HT1080 (cell line): ENCODE results near the gene NEU1. TPM values are rescaled to one million over a fixed set of nuclear protein-coding genes. Genes with fewer than 3 reads are reported as not detected.
"Not testable (repeated sequence)": the region's sequence is repeated elsewhere in the genome, so short reads cannot be mapped to it uniquely, and the experiment has no call there.

Source experiments
- DNase-seq: peaks from one replicate; pipeline ENCODE4 v3.0.0-alpha.2; 2015; ENCODE audit warnings: low read depth
- polyA plus RNA-seq, 2 experiments: library from polyadenylated mRNA; depleted of rRNA; stranded (reverse); fragments of >200 nt; gene quantifications; 2 replicates each; pipeline ENCODE4 v1.2.3, GENCODE V29; 2015
- total RNA-seq: library from RNA; depleted of rRNA; stranded (reverse); fragments of >200 nt; shearing (Covaris generic); gene quantifications from 2 replicates; pipeline ENCODE4 v1.2.3, GENCODE V29; 2014; rRNA removed

Gene NEU1
- 46.3 and 49.5 TPM in 2 replicates for total RNA-seq
- 27.8 and 31.6 TPM in 2 replicates for polyA plus RNA-seq (2015; cell fraction: cytosol; rRNA removed)
- polyA plus RNA-seq (2015; cell fraction: nucleus; rRNA removed), result 31.4 and 36.3 TPM in 2 replicates

DNA sequence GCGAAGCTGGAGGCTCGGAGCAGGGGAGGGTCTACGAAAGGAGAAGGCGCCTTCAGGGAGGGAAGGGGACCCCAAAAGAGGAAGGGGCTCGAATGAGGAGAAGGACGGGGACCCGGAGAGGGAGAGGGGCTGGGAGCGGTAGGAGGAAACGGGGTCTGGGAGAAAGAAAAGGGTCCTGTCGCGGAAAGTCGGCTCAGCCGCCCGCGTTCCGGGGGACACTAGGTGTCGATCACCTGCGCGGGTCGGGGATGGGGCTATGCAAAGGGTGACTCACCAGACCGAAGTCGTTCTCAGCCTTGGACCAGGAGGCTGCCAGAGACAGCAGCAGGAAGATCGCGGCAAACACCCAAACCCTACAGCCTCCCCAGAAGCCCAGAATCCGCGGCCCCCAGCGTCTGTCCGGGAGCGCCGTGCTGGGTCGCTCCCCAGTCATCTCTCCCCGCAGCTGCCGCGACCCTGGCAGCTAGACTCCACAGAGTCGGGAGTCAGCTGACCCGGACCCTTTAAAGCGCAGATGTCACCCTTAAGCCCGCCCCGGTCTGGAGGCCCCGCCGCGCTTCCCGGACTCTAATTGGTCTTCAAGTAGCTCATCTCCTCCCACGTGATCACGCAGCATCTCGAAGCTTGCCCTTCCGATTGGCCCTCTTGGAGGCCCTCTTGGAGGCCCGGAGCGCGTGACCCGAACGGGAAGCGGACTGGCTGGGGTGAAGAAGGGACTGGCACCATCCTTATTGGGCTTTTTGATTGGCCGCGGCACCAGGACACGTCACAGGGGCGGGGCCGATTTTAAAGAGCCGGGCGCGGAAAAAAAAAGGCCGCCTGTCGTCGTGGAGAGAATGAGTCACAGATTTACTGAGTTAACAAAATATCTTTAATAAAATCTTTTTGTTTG lies at the start of gene NEU1:
NEU1 (minus strand) TSS at position 478 of the 892 bp plus-strand sequence; CDS start at position 433, 45 bp downstream.
- peak; percentile 100 for DNase-seq

DNA sequence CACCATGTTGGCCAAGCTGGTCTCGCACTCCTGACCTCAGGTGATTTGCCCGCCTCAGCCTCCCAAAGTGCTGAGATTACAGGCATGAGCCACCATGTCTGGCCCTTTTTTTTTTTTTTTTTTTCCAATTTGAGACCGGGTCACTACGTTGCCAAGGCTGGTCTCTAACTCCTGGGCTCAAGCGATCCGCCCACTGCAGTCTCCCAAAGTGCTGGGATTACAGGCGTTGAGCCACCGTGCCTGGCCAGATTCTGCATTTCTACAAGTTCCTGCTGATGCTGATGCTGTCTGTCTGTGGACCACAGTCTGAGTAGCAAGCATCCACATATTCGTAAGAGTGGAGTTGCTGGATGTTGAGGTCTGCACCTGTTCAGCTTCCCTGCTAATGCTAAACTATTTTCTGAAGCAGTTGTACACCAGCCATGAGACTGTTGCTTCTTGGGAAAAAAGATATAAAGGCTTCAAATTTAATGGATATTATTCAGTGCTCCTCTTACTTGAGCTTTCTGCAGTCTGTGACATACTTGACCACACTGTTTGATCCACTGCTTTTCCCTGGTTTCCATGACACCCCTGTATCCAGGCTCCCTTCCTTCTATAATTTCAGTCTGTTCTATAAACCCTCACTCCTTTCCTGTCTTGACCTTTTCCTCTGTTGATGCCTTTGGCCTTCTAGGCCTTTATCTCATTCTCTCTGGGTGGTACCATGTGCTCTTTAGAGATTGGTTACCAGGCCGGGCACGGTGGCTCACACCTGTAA lies 49.4 kb upstream of the NEU1 start:
- DNase-seq, result no peak

DNA sequence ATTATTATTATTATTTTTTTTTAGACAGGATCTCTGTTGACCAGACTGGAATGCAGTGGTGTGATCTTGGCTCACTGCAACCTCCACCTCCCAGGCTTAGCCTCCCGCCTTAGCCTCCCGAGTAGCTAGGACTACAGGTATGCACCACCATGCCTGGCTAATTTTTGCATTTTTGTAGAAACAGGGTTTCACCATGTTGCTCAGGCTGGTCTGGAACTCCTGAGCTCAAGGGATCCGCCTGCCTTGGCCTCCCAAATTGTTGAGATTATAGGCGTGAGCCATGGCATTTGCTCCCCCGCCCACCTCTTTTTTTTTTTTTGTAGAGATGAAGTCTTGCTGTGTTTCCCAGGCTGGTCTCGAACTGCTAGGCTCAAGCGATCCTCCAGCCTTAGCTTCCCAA lies 46.7 kb upstream of the NEU1 start:
- DNase-seq, result not testable (repeated sequence)

DNA sequence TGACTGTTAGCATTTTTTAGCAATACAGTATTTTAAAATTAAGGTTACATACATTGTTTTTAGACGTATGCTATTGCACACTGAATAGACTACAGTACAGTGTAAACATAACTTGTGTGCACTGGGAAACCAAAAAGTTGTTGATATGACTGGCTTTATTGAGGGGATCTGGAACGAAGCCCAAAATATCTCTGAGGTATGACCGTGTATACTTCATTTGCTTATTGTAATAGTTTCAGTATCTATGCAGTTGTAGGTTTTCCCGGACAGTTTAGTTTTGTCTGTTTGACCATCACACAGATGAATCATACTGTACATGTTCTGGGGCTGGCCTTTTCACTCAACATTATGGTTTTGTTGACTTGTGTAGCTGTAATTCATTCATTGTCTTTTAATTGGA lies 46.2 kb upstream of the NEU1 start:
- peak; percentile 41 for DNase-seq

DNA sequence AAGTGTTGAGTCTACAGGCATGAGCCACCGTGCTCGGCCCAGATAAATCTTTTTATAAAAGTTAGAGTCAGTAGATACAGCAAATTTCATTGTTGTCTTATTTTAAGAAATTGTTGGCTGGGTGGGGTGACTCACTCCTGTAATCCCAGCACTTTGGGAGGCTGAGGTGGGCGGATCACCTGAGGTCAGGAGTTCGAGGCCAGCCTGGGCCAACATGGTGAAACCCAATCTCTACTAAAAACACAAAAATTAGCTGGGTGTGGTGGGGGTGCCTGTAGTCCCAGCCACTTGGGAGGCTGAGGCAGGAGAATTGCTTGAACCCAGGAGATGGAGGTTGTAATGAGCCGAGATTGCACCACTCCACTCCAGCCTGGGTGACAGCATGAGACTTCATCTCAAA lies 45.6 kb upstream of the NEU1 start:
- not testable (repeated sequence) for DNase-seq

DNA sequence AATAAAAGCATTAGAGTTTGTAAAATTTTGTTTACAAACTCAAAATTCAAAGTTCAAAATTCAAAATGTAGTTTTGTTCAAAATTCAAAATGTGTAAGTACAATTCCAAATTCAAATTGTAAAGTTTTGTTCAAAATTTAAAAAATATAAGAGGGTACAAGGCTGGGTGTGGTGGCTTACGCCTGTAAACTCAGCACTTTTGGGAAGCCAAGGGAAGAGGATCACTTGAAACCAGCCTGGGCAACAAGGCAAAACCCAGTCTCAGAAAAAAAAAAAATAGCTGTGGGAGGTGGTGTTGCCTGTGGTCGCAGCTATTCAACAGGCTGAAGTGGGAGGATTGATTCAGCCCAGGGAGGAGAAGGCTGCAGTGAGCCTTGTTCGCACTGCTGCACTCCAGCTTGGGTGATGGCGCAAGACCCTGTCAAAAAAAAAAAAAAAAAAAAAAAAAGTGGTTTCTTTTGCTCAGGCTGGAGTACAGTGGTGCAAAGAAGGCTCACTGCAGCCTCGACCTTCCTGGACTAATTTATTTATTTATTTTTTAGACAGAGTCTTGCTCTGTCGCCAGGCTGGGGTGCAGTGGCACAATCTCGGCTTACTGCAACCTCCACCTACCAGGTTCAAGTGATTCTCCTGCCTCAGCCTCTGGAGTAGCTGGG lies 44.7 kb upstream of the NEU1 start:
- peak; percentile 84 for DNase-seq

DNA sequence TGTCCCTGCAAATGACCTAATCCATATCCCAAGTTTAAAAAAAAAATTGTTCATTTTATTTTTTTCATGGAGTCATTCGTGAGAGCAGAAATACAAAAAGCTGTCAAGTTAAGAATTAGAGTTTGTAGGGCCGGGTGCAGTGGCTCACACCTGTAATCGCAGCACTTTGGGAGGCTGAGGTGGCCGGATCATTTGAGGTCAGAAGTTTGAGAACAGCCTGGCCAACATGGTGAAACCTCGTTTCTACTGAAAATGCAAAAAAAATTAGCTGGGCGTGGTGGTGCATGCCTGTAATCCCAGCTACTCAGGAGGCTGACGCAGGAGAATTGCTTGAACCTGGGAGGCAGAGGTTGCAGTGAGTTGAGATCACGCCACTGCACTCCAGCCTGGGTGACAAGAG lies 44.1 kb upstream of the NEU1 start:
- DNase-seq, result not testable (repeated sequence)

DNA sequence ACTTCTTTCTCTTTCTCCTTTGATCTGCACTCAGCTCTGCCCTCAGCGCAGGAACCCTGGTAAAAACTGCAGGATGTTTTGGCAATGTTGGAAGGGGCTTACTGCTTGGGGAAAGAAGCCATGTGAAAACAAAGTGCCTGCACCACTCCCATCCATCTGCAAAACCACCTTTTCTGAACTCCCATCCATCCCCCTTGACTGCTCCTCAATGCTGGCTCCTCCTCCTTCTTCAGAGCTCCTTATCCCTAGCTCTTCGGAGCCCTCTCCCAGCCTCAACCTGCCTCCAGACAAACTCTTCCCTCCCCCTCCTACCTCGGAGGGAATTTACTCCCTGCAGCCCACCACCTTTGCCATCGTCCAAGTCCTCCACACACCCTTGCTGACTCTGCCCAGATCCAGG lies 43.5 kb upstream of the NEU1 start:
- no peak for DNase-seq

DNA sequence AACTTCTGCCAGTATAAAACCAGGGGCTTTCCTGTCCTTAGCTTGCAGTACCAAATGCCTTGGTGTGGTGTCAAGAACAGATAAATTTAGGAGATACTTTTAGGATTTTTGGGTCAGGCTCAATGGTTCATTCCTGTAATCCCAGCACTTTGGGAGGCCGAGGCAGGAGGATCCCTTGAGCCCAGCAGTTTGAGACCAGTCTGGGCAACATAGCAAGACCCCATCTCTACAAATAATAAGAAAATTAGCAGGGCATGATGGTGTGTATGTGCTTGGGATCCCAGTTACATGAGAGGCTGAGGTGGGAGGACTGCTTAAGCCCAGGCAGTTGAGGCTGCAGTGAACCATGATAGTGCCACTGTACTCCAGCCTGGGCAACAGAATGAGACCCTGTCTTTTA lies 42.4 kb upstream of the NEU1 start:
- DNase-seq, result no peak

DNA sequence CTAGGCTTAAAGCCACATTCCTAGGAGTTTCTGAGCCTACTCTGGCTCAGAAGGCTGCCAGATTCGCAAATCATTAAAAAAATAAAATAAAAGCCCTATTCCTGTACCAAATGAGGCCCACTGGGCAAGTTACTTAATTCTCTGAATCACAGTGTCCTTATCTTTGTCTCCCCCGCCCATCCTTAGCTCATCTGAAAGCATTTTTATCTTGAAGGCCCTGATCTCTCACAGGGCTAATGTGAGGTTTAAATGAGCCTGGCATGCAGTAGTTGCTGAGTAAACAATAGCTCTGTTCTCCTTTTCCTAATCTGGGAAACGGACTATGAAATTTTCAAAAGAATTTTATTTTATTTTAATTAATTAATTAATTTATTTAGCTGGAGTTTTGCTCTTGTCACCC lies 41.3 kb upstream of the NEU1 start:
- no peak for DNase-seq

DNA sequence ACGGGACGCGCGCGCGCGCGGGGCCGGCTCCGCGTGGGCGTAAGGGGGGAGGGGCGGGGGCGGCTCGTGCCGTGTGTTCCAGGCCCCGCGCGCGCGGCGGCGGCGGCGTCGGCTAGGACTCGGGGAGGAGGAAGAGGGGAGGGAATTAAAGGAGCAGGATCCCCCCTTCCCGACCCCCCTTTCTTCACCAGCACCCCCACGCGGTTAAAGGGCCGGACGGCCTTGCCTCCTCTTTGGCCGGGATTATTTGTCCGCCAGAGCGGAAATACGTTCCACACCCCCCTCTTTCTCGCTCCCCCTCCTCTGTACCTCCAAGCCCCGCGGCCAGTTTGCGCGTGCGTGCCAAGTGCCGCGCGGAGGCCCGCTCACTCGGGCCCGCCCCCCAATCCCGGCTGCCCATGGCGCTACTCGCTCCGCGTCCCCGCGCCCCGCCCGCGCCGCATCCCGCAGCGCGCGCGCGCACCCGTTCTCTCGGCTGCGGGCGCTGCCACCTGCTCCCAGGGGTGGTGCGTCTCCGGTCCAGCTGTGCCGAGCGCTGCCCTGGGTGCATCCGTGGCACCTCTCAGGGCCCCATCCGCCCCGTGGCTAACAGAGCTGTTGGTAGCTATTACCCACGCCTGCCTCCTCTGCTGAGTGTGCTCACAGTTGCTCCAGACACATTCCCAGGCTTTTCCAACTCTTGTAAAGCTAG lies 39.5 kb upstream of the NEU1 start, which contains the start of gene ZBTB12:
ZBTB12 (minus strand) TSS at position 134 of the 691 bp plus-strand sequence. CDS start 781 bp downstream, outside the sequence.
- peak; percentile 88 for DNase-seq

DNA sequence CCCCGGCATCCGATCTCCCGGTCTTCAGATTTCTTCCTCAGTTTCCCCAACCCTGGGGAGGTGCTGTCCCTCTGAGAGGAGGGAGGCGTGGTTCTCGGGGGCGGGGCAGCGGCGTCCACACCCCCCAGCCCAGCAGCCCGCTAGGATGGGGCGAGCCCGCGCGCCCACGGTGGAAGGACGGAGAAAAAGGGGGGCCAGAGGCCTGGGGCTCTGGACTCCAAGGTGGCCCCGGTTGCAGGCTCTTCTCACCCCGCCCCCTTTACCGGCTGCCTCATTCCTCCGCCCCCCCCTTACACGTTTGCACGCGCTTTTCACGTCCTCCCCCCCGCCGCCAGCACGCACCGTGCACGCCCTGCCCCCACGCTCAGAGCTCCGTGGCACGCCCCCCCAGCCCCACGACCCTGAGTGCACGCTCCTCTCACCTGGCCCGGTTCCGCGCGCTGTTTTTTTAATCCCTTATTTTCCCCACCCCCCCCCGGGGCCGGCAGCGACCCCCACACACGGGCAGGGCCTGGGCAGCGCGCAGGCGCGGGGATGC lies 38.9 kb upstream of the NEU1 start:
- peak; percentile 32 for DNase-seq

DNA sequence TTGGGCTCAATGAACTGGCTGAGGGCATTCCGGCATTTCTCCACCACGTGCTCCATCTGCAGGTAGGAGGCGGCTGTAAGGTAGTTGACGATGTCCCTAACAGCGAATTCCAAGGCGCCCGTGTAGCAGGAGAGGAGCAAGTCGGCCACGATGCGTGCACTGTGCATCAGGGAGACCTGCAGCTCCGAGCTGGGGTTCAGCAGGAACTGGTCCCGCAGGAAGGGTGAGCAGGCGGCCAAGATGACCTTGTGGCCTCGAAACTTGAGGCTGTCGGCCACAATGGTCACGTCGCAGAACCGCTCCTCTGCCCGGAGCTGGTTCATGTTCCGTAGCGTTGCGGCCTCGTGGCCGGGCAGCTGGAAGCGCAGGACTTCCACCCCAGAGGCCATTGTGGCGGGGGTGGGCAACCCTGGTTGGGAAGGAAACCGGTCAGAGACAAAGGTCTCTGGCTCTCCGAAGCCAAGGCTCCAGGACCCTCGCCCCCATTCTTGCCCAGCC lies 38.3 kb upstream of the NEU1 start:
- DNase-seq, result no peak

DNA sequence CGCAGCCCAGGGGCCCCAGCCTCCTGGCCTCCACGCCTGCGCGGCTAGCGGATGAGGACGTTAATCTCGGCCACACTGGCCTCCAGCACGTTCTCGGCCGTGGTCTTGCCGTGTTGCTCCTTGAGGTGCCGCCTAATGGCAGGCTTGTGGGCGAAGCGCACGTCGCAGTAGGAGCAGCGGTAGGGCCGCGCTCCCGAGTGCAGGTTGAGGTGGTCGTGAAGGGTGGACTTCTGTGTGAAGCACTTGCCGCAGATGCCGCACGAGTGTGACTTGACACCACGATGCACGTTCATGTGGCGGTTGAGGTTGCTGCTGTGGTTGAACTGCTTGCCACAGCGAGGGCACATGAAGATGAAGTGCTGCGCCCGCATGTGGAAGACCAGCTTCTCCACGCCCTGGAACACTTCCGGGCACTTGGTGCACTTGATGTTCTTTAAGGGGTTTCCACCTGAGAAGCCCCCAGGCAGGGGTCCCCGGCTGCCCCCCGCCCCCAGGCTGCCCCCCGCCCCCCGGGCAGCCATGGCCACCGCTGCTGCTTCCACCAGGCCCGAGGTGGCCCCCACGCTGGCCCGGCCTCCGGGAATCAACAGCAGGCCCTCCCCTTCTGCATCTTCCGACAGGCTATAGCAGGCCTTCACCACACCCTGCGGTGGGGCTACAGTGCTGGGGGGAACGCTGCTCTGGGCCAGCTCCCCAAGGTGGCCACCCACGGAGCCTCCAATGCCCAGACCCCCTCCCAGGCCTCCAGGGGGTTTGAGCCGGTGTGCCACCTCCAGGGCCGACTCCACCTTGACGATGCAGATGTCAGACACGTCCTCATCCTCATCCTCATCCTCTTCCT lies 37.5 kb upstream of the NEU1 start:
- DNase-seq, result no peak

DNA sequence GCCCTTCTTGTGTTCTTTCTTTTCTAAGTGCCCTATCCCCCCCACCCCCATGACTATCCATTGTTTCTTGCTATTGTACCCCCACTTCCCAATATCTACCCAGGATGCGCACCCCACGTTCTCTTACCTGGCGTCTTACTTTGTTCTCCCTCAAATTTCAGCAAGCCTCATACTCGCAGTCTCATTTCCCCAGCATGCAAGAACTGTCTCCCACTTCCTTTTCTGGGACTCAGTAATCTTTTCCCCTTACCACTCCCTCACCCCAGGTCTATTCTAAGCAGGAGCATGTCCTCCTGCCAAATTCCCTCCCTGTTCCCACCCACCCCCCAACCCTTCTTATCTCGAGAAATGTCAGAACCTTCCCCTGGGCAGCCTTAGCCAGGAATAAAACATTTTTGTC lies 36.6 kb upstream of the NEU1 start:
- DNase-seq, result no peak

DNA sequence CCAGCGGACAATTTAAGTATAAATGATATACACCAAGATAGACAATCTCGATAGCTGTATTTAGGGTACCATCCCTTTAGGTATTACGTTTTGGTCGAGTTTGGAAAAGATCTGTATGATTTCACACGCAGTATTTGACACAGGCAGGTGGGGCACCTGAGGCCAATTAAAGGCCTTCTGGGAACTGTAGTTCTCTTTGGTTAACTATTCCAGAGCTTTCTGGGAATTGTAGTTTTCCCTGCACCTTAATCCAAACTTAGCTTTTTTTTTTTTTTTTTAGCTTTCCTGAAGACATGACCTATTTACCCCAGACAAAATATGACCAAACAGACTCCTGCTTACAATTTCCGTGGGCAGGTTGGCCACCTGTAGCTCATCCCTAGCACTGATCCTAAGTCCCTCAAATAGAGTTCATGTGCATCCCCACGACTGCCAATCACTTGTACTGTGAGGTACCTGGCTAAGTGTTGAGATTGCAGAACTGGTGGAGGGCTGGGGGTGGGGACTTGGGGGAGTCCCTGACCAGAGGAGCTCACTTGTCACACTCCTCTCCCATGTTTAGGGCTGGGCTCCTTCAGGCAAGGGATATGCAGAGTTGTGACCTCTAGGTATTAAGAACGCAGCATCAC lies 35.9 kb upstream of the NEU1 start:
- peak; percentile 64 for DNase-seq

DNA sequence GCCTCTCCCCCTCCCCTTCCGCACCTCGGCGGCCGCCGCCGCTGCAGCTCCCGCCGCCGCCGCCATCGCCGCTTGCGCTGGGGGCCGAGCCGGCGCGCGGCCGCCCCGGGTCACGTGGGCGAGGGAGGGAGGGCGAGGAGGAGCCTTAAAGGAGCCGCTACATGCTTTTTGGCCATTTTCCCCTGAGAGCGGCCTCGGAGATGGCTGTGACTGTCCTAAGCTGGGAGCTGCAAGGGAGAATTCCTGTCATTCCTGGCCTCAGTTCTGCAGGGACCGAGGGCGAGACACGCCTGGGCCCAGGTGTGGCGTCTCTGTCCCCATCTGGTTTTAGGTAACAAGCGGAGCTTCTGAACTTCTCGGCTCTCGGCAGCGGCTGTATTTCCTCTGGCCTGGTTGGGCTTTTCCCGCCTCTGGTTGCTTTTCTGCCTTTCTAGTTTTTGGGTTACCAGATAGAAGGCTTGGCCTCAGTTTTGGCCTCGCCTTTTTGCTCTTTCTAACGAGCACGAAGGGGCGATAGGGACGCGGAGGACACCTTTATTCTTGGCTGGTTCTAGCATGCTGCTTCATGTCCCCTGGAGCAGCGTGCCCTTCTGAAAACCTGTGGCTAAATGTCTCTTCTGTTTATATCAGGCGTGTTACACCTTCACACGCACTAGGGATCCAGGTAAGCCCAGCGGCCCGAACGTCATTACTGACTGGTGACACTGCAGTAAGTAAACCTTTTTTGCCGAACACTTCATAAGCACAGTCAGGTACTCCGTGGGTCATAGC lies 35.2 kb upstream of the NEU1 start, which contains the start of gene EHMT2:
EHMT2 (minus strand) TSS at position 87 of the 771 bp plus-strand sequence; CDS start at position 66, 21 bp downstream.
- peak; percentile 75 for DNase-seq
